Measurements from ENCODE around the gene FMO5. TPM values are rescaled to one million over a fixed set of nuclear protein-coding genes. Genes with fewer than 3 reads are reported as not detected.
"Not testable (repeated sequence)": the region's sequence is repeated elsewhere in the genome, so short reads cannot be mapped to it uniquely, and the experiment has no call there.

Gene FMO5
- total RNA-seq, 1 experiment from 2014 or later: 2.0 TPM

DNA sequence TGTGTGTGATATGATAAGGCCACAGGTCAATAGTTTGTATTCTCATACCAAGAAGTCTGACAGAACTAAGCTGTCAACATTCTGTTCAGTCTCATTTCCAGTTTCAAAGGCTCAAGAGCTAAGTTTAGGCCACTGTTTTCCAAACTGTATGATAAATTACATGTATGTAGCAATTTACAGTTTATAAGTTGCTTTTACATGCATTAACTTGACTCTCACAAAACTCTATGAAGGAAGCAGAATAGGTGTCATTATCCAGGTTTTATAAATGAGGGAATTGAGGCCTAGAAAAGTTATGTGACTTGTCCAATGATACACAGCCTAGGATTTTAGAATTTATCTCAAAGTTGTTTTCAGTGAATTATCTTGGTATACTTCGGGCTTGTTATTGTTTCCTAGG is 23.4 kb downstream of the FMO5 start:
- Mint-ChIP-seq H3K4me3 (ENCODE audit: unreplicated experiment) (no peak overlapping the region), H3K9me3 (ENCODE audit: unreplicated experiment) (no peaks in the 10 kb centered on the region), H3K27me3 (ENCODE audit: insufficient read depth, unreplicated experiment) (no peaks in the 10 kb centered on the region), H3K27ac (ENCODE audit: unreplicated experiment) (no peak overlapping the region), H3K36me3 (ENCODE audit: insufficient read depth, unreplicated experiment) (no peaks in the 10 kb centered on the region), H3K4me1 (ENCODE audit: low read depth, unreplicated experiment) (no peaks in the 10 kb centered on the region)
- Histone ChIP-seq H3K36me3 (ENCODE audit: control insufficient read depth, insufficient read depth, low read length) (no peaks in the 10 kb centered on the region), H3K4me3 (ENCODE audit: low read depth, low read length) (no peak overlapping the region), H3K27me3 (replicated peaks; ENCODE audit: control insufficient read depth, insufficient read depth, low read length) (no peaks in the 10 kb centered on the region), H3K9me3 (no peaks in the 10 kb centered on the region), H3K4me1 (no peaks in the 10 kb centered on the region)
- DNase-seq: no peak
- TF ChIP-seq, protein P1, sequence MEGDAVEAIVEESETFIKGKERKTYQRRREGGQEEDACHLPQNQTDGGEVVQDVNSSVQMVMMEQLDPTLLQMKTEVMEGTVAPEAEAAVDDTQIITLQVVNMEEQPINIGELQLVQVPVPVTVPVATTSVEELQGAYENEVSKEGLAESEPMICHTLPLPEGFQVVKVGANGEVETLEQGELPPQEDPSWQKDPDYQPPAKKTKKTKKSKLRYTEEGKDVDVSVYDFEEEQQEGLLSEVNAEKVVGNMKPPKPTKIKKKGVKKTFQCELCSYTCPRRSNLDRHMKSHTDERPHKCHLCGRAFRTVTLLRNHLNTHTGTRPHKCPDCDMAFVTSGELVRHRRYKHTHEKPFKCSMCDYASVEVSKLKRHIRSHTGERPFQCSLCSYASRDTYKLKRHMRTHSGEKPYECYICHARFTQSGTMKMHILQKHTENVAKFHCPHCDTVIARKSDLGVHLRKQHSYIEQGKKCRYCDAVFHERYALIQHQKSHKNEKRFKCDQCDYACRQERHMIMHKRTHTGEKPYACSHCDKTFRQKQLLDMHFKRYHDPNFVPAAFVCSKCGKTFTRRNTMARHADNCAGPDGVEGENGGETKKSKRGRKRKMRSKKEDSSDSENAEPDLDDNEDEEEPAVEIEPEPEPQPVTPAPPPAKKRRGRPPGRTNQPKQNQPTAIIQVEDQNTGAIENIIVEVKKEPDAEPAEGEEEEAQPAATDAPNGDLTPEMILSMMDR (IDR thresholded peaks at IDR 0.05; ENCODE audit: insufficient read depth in 1 of 2, low read depth in 1 of 2, low read length in 1 of 2, severe bottlenecking in 1 of 2, unreplicated experiment in 1 of 2): no peak
- ChIA-PET CTCF (no interaction called here), POLR2A (interaction anchor here (0.7 kb wide), 1 partner anchor 28 kb away, joined by 3 read pairs; no protein-coding TSS in a partner anchor)
- BruUV-seq (replicated peaks): no TSS peak
- intact Hi-C loops (cut with micrococcal nuclease; ENCODE audit: unreplicated experiment): no loop called here

DNA sequence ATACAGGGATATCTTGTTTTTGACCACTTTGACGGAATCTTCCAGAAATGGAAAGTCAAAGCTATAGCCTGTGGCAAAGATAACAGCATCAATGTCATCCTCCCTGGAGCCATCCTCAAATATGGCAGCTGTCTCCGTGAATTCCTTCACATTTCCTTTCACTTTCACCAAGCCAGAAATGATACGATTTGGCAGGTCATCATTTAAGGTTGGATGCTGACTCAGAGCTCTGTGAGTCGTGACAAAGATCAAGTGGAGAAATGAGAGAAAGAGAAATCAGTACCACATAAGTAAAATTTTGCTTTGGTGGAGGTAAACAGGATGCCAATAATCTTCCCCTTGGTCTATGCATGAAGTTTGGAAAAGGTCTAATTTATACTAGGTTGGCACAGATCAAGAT is 23.9 kb downstream of the FMO5 start:
- Mint-ChIP-seq H3K27ac (ENCODE audit: unreplicated experiment) (no peak overlapping the region), H3K36me3 (ENCODE audit: insufficient read depth, unreplicated experiment) (no peaks in the 10 kb centered on the region), H3K27me3 (ENCODE audit: insufficient read depth, unreplicated experiment) (no peaks in the 10 kb centered on the region), H3K9me3 (ENCODE audit: unreplicated experiment) (no peaks in the 10 kb centered on the region), H3K4me1 (ENCODE audit: low read depth, unreplicated experiment) (no peaks in the 10 kb centered on the region), H3K4me3 (ENCODE audit: unreplicated experiment) (no peak overlapping the region)
- H3K9me3 ChIP-seq: no peaks in the 10 kb centered on the region
- POLR2A ChIA-PET: no interaction called here
- DNase-seq: no peak
- CTCF ChIA-PET: interaction anchor here (0.9 kb wide), 1 partner anchor 41 kb away, joined by 3 read pairs; the partner anchor contains the start of gene CHD1L
- no peaks in the 10 kb centered on the region for H3K27me3 ChIP-seq (replicated peaks; ENCODE audit: control insufficient read depth, insufficient read depth, low read length)
- no peak overlapping the region for H3K4me3 ChIP-seq (ENCODE audit: low read depth, low read length)
- no TSS peak for BruUV-seq (replicated peaks)
- TF ChIP-seq, protein P1 (IDR thresholded peaks at IDR 0.05; ENCODE audit: insufficient read depth in 1 of 2, low read depth in 1 of 2, low read length in 1 of 2, severe bottlenecking in 1 of 2, unreplicated experiment in 1 of 2): no peak
- no peaks in the 10 kb centered on the region for H3K36me3 ChIP-seq (ENCODE audit: control insufficient read depth, insufficient read depth, low read length)
- intact Hi-C loops (cut with micrococcal nuclease; ENCODE audit: unreplicated experiment): no loop called here
- H3K4me1 ChIP-seq: no peaks in the 10 kb centered on the region

DNA sequence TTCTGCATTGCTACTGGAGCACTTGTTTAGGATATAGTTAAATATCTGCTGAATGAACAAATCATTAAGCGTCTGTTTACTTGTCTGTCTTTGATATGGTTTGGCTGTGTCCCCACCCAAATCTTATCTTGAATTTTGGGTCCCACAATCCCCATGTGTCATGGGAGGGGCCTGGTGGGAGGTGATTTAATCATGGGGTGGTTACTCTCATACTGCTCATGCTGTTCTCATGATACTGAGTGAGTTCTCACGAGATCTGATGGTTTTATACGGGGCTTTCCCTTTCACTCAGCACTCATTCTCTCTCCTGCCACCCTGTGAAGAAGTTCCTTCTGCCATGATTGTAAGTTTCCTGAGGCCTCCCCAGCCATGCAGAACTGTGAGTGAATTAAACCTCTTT is 27.8 kb downstream of the FMO5 start:
- H3K9me3 ChIP-seq; H3K4me3 ChIP-seq (ENCODE audit: low read depth, low read length); CTCF ChIA-PET; H3K36me3 ChIP-seq (ENCODE audit: control insufficient read depth, insufficient read depth, low read length); H3K27me3 Mint-ChIP-seq (ENCODE audit: insufficient read depth, unreplicated experiment); DNase-seq; intact Hi-C loops (cut with micrococcal nuclease; ENCODE audit: unreplicated experiment); H3K36me3 Mint-ChIP-seq (ENCODE audit: insufficient read depth, unreplicated experiment); H3K4me1 Mint-ChIP-seq (ENCODE audit: low read depth, unreplicated experiment); H3K9me3 Mint-ChIP-seq (ENCODE audit: unreplicated experiment); H3K4me3 Mint-ChIP-seq (ENCODE audit: unreplicated experiment); H3K4me1 ChIP-seq; POLR2A ChIA-PET; BruUV-seq (replicated peaks); H3K27ac Mint-ChIP-seq (ENCODE audit: unreplicated experiment); H3K27me3 ChIP-seq (replicated peaks; ENCODE audit: control insufficient read depth, insufficient read depth, low read length): not testable (repeated sequence)

DNA sequence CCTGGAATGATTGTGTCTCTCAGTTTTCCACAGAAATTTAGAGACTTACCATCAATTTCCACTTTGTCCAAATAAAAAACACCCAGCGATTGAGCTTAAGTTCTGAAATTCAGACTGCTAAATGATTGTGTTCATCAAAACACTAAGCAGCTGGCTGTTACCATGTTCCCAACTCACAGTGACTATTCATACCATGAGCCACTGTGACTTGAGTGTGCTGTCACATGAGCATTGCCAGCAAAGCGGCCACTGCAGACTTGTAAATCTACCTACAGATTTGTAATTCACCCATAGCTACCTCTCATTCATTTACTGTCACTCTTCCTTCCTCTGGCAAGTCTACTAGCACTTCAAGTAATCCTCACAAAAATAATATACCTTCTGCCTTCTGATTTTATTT is 35.6 kb downstream of the FMO5 start:
- H3K36me3 ChIP-seq (ENCODE audit: control insufficient read depth, insufficient read depth, low read length): no peaks in the 10 kb centered on the region
- H3K9me3 ChIP-seq: no peaks in the 10 kb centered on the region
- CTCF ChIA-PET: no interaction called here
- H3K4me3 Mint-ChIP-seq (ENCODE audit: unreplicated experiment): no peak overlapping the region
- no peak overlapping the region for H3K4me3 ChIP-seq (ENCODE audit: low read depth, low read length)
- BruUV-seq (replicated peaks): no TSS peak
- TF ChIP-seq, protein P1 (IDR thresholded peaks at IDR 0.05; ENCODE audit: insufficient read depth in 1 of 2, low read depth in 1 of 2, low read length in 1 of 2, severe bottlenecking in 1 of 2, unreplicated experiment in 1 of 2): no peak
- POLR2A ChIA-PET: interaction anchor here (0.5 kb wide), 1 partner anchor 105 kb away, joined by 3 read pairs; no protein-coding TSS in a partner anchor
- no peak overlapping the region for H3K27ac Mint-ChIP-seq (ENCODE audit: unreplicated experiment)
- DNase-seq: no peak
- H3K27me3 Mint-ChIP-seq (ENCODE audit: insufficient read depth, unreplicated experiment): no peaks in the 10 kb centered on the region
- no peaks in the 10 kb centered on the region for H3K9me3 Mint-ChIP-seq (ENCODE audit: unreplicated experiment)
- H3K4me1 Mint-ChIP-seq (ENCODE audit: low read depth, unreplicated experiment): peaks cover 16% of the 10 kb centered on the region
- no peaks in the 10 kb centered on the region for H3K27me3 ChIP-seq (replicated peaks; ENCODE audit: control insufficient read depth, insufficient read depth, low read length)
- peaks cover 22% of the 10 kb centered on the region; the same call in 1 of the 2 replicates for H3K4me1 ChIP-seq
- no peaks in the 10 kb centered on the region for H3K36me3 Mint-ChIP-seq (ENCODE audit: insufficient read depth, unreplicated experiment)
- intact Hi-C loops (cut with micrococcal nuclease; ENCODE audit: unreplicated experiment): no loop called here

Measured in Caco-2 (cell line).